ENCODE results near the gene ZNF789.
A peak's percentile ranks its signal among the peaks of the same experiment; 100 is the strongest.
"Not testable (repeated sequence)": the region's sequence is repeated elsewhere in the genome, so short reads cannot be mapped to it uniquely, and the experiment has no call there.

The ZNF789 gene

GRCh38 chr7:99472561-99473314 is at the start of gene ZNF789:
Gene ZNF789 (plus strand): TSS chr7:99472890. CDS start chr7:99476457, 3,567 bp downstream.
- H3K27ac Mint-ChIP-seq (ENCODE audit: low read depth), result peak within 1 kb of the TSS; percentile 90

GRCh38 chr7:99424932-99425730 is 47.6 kb upstream of the ZNF789 start:
- H3K4me1 Mint-ChIP-seq, result no peaks in the 10 kb centered on the region
- ATAC-seq (replicated peaks; ENCODE audit: extremely low read depth, poor library complexity, severe bottlenecking), result no peak
- H3K36me3 Mint-ChIP-seq (ENCODE audit: insufficient read depth), result peaks cover 16% of the 10 kb centered on the region
- H3K9me3 Mint-ChIP-seq, result no peaks in the 10 kb centered on the region
- H3K27ac Mint-ChIP-seq (ENCODE audit: low read depth), result no peak overlapping the region
- H3K4me3 Mint-ChIP-seq, result no peak overlapping the region
- no peaks in the 10 kb centered on the region for H3K27me3 Mint-ChIP-seq
- no peak for DNase-seq (ENCODE audit: low spot score in 2 of 2)

More at GRCh38 chr7:99472561-99473314, at the start of gene ZNF789:
- ATAC-seq (replicated peaks; ENCODE audit: extremely low read depth, poor library complexity, severe bottlenecking), result peak; percentile 98
- Mint-ChIP-seq H3K9me3 (no peaks in the 10 kb centered on the region), H3K27me3 (no peaks in the 10 kb centered on the region), H3K4me1 (peaks cover 24% of the 10 kb centered on the region), H3K36me3 (ENCODE audit: insufficient read depth) (peaks cover 15% of the 10 kb centered on the region), H3K4me3 (peak within 1 kb of the TSS; percentile 96)
- DNase-seq (ENCODE audit: low spot score in 2 of 2), result peak; percentile 90 to 95

- Mint-ChIP-seq H3K27me3 (no peaks in the 10 kb centered on the region), H3K4me1 (no peaks in the 10 kb centered on the region), H3K36me3 (ENCODE audit: insufficient read depth) (peaks cover 18% of the 10 kb centered on the region), H3K9me3 (no peaks in the 10 kb centered on the region), H3K4me3 (no peak overlapping the region), H3K27ac (ENCODE audit: low read depth) (no peak overlapping the region)
- no peak for DNase-seq (ENCODE audit: low spot score in 2 of 2)
- no peak for ATAC-seq (replicated peaks; ENCODE audit: extremely low read depth, poor library complexity, severe bottlenecking)
Measured at GRCh38 chr7:99428972-99429566, 43.6 kb upstream of the ZNF789 start.

GRCh38 chr7:99429756-99430155 is 42.9 kb upstream of the ZNF789 start:
- no peaks in the 10 kb centered on the region for H3K27me3 Mint-ChIP-seq
- ATAC-seq (replicated peaks; ENCODE audit: extremely low read depth, poor library complexity, severe bottlenecking), result no peak
- peaks cover 18% of the 10 kb centered on the region for H3K36me3 Mint-ChIP-seq (ENCODE audit: insufficient read depth)
- H3K4me3 Mint-ChIP-seq, result no peak overlapping the region
- no peak overlapping the region for H3K27ac Mint-ChIP-seq (ENCODE audit: low read depth)
- no peaks in the 10 kb centered on the region for H3K4me1 Mint-ChIP-seq
- no peaks in the 10 kb centered on the region for H3K9me3 Mint-ChIP-seq
- DNase-seq (ENCODE audit: low spot score in 2 of 2), result no peak

GRCh38 chr7:99431756-99432540 is 40.7 kb upstream of the ZNF789 start:
- not testable (repeated sequence) for DNase-seq (ENCODE audit: low spot score in 2 of 2)

GRCh38 chr7:99433158-99433557 is 39.5 kb upstream of the ZNF789 start:
- Mint-ChIP-seq H3K36me3 (ENCODE audit: insufficient read depth) (peaks cover 12% of the 10 kb centered on the region), H3K4me3 (no peak overlapping the region), H3K9me3 (no peaks in the 10 kb centered on the region)

More at GRCh38 chr7:99431756-99432540, 40.7 kb upstream of the ZNF789 start:
- H3K27me3 Mint-ChIP-seq; H3K9me3 Mint-ChIP-seq; ATAC-seq (replicated peaks; ENCODE audit: extremely low read depth, poor library complexity, severe bottlenecking); H3K4me3 Mint-ChIP-seq; H3K4me1 Mint-ChIP-seq; H3K27ac Mint-ChIP-seq (ENCODE audit: low read depth): not testable (repeated sequence)
- H3K36me3 Mint-ChIP-seq (ENCODE audit: insufficient read depth), result peaks cover 16% of the 10 kb centered on the region

GRCh38 chr7:99437946-99438572 is 34.6 kb upstream of the ZNF789 start:
- DNase-seq (ENCODE audit: low spot score in 2 of 2) (no peak), ATAC-seq (replicated peaks; ENCODE audit: extremely low read depth, poor library complexity, severe bottlenecking) (peak; percentile 55)
- no peaks in the 10 kb centered on the region for H3K9me3 Mint-ChIP-seq
- H3K4me1 Mint-ChIP-seq, result peaks cover 37% of the 10 kb centered on the region
- H3K27ac Mint-ChIP-seq (ENCODE audit: low read depth), result peak overlapping the region; percentile 98
- H3K4me3 Mint-ChIP-seq, result peak overlapping the region; percentile 99
- H3K27me3 Mint-ChIP-seq, result no peaks in the 10 kb centered on the region
- H3K36me3 Mint-ChIP-seq (ENCODE audit: insufficient read depth), result peaks cover 18% of the 10 kb centered on the region

More at GRCh38 chr7:99433158-99433557, 39.5 kb upstream of the ZNF789 start:
- no peaks in the 10 kb centered on the region for H3K27me3 Mint-ChIP-seq
- no peak for DNase-seq (ENCODE audit: low spot score in 2 of 2)
- no peaks in the 10 kb centered on the region for H3K4me1 Mint-ChIP-seq
- no peak overlapping the region for H3K27ac Mint-ChIP-seq (ENCODE audit: low read depth)
- no peak for ATAC-seq (replicated peaks; ENCODE audit: extremely low read depth, poor library complexity, severe bottlenecking)

GRCh38 chr7:99438573-99439480 is 33.9 kb upstream of the ZNF789 start, which contains the start of the genes CPSF4 and PTCD1:
Gene CPSF4 (plus strand): TSS chr7:99438943. CDS start chr7:99439083, 140 bp downstream.
Gene PTCD1 (minus strand): TSS chr7:99438798. CDS start chr7:99435242, 3,556 bp downstream.
- H3K4me3 Mint-ChIP-seq, result peak within 1 kb of the TSS; percentile 99
- H3K9me3 Mint-ChIP-seq, result no peaks in the 10 kb centered on the region

GRCh38 chr7:99440195-99440594 is 32.5 kb upstream of the ZNF789 start:
- Mint-ChIP-seq H3K36me3 (ENCODE audit: insufficient read depth) (peaks cover 24% of the 10 kb centered on the region), H3K9me3 (no peaks in the 10 kb centered on the region), H3K4me3 (peak overlapping the region; percentile 99), H3K4me1 (peaks cover 41% of the 10 kb centered on the region), H3K27me3 (no peaks in the 10 kb centered on the region), H3K27ac (ENCODE audit: low read depth) (peak overlapping the region; percentile 98)
- DNase-seq (ENCODE audit: low spot score in 2 of 2) (no peak), ATAC-seq (replicated peaks; ENCODE audit: extremely low read depth, poor library complexity, severe bottlenecking) (no peak)

More at GRCh38 chr7:99438573-99439480, 33.9 kb upstream of the ZNF789 start, which contains the start of the genes CPSF4 and PTCD1:
- ATAC-seq (replicated peaks; ENCODE audit: extremely low read depth, poor library complexity, severe bottlenecking) (peak; percentile 76), DNase-seq (ENCODE audit: low spot score in 2 of 2) (peak; percentile 74 to 76)
- H3K36me3 Mint-ChIP-seq (ENCODE audit: insufficient read depth), result peaks cover 18% of the 10 kb centered on the region
- peak within 1 kb of the TSS; percentile 98 for H3K27ac Mint-ChIP-seq (ENCODE audit: low read depth)
- H3K4me1 Mint-ChIP-seq, result peaks cover 41% of the 10 kb centered on the region
- no peaks in the 10 kb centered on the region for H3K27me3 Mint-ChIP-seq

- Mint-ChIP-seq H3K4me1 (peaks cover 22% of the 10 kb centered on the region), H3K27ac (ENCODE audit: low read depth) (no peak overlapping the region), H3K36me3 (ENCODE audit: insufficient read depth) (peaks cover 37% of the 10 kb centered on the region), H3K4me3 (no peak overlapping the region), H3K27me3 (no peaks in the 10 kb centered on the region), H3K9me3 (no peaks in the 10 kb centered on the region)
- no peak for ATAC-seq (replicated peaks; ENCODE audit: extremely low read depth, poor library complexity, severe bottlenecking)
- DNase-seq (ENCODE audit: low spot score in 2 of 2), result no peak
Measured at GRCh38 chr7:99446096-99446495, 26.6 kb upstream of the ZNF789 start.

- H3K36me3 Mint-ChIP-seq (ENCODE audit: insufficient read depth), result peaks cover 32% of the 10 kb centered on the region
- no peak for DNase-seq (ENCODE audit: low spot score in 2 of 2)
Measured at GRCh38 chr7:99447943-99448342, 24.7 kb upstream of the ZNF789 start.

More at GRCh38 chr7:99447943-99448342, 24.7 kb upstream of the ZNF789 start:
- Mint-ChIP-seq H3K27me3 (no peaks in the 10 kb centered on the region), H3K4me3 (no peak overlapping the region), H3K27ac (ENCODE audit: low read depth) (no peak overlapping the region), H3K4me1 (peaks cover 13% of the 10 kb centered on the region), H3K9me3 (no peaks in the 10 kb centered on the region)
- ATAC-seq (replicated peaks; ENCODE audit: extremely low read depth, poor library complexity, severe bottlenecking), result no peak
